Prostate gland (tissue), 2 donors: ENCODE results near the gene GPR32. TPM values are rescaled to one million over a fixed set of nuclear protein-coding genes. Genes with fewer than 3 reads are reported as not detected.

Experiments
- DNase-seq: peaks from one replicate; pipeline ENCODE4 v3.0.0-alpha.2; 2019; ENCODE audit warnings: low spot score
- H3K27ac ChIP-seq, 2 donors: fragments of 200-600 bp; sonication (generic); 2 replicates each; pipeline ENCODE4 v1.5.1; 2017 to 2019
- H3K27me3 ChIP-seq: fragments of 200-600 bp; sonication (generic); replicated peaks from 2 replicates; pipeline ENCODE4 v1.5.1; 2019; ENCODE audit not compliant: insufficient read depth
- H3K36me3 ChIP-seq, 2 donors: fragments of 200-600 bp; sonication (generic); 1 replicate in 1 of 2; 2 replicates in 1 of 2; pipeline versions ENCODE4 v1.5.1 to v1.8.1; 2017 to 2019
- H3K4me1 ChIP-seq: fragments of 200-600 bp; sonication (generic); replicated peaks from 2 replicates; pipeline ENCODE4 v1.5.1; 2019
- H3K4me3 ChIP-seq, 2 donors: fragments of 200-600 bp; sonication (generic); 2 replicates each; pipeline ENCODE4 v1.5.1; 2017 to 2019
- H3K9me3 ChIP-seq: fragments of 200-600 bp; sonication (generic); 2 replicates; pipeline ENCODE4 v1.5.1; 2017
- POLR2A ChIP-seq: fragments of 450-650 bp; IDR thresholded peaks from one replicate; pipeline ENCODE4 v1.6.1; 2016; ENCODE audit warnings: antibody characterized with exemption, mild to moderate bottlenecking
- POLR2AphosphoS5 ChIP-seq: sonication (generic); formaldehyde crosslinking; IDR thresholded peaks from one replicate; pipeline ENCODE4 v1.6.1; 2017; ENCODE audit warnings: antibody characterized with exemption
- WGBS: methylation state at CpG from one replicate; pipeline ENCODE4 v1.1.5; 2018; 5-methylcytosine and 5-hydroxymethylcytosine counted together
- intact Hi-C: fragments of 100-400 bp; cut with DNase I; formaldehyde crosslinking; loops from one replicate; pipeline ENCODE4 v1.14.2; 2022
- total RNA-seq, 2 donors: library from RNA; depleted of rRNA; stranded (reverse); fragments of >200 nt; gene quantifications; one replicate each; pipeline ENCODE4 v1.1.0, GENCODE V29; 2016
- TF ChIP-seq, protein P1 (sequence below), 4 experiments: fragments of 200-600 bp in 2 of 4; fragments of 450-650 bp in 2 of 4; sonication (generic) in 2 of 4; IDR thresholded peaks; 1 replicate in 3 of 4; 2 replicates in 1 of 4; pipeline ENCODE4 v1.5.1; 2016 to 2019; ENCODE audit warnings: antibody characterized with exemption in 4 of 4, mild to moderate bottlenecking in 2 of 4, moderate library complexity in 2 of 4

Gene GPR32
- total RNA-seq, 2 donors from 2014 or later = not detected

DNA sequence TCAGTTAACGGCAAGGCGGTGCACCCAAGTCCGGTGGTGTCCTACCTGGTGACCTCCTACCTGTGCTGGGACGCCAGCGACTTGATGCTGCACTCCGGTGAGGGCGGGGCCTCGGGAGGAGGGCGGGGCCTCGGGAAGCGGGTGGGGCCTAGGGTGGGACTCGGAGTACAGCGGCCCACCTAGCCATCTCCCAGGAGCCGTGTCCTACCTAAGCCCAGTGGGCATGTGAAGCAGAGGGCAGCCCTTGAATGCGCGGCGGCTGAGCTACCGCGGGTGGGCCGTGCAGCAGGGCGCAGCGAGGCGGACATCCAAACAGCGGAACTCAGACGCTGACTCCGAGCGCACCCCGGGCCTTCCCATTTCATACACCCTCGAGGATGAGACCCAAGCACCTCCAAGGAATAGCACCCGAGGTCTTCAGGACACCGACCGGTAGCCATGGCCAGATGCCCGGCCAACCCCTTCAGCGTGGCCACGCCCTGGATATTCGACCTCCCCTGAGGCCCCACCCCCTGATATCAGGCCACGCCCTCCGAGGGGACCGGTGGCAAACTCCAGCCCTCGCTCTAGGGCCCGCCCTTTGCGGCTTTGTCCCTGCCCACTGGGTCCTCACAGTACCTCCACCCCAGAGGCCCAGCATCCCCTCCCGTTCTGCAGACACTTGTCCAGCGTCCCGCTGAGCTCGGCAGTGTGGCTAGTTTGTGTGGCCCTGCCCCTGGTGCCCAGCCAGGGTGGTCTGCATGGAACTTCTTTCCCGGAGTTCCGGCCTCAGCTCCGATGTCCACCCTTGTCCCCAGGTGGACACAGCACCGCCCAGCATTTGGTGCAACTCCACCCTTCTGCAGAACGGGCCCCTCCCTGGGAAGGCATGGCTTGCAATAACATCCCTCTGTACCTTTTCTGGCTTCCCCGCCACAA, 47.9 kb downstream of the GPR32 start:
- intact Hi-C loops = no loop called here
- TF ChIP-seq POLR2AphosphoS5 = no peak
- TF ChIP-seq, protein P1, sequence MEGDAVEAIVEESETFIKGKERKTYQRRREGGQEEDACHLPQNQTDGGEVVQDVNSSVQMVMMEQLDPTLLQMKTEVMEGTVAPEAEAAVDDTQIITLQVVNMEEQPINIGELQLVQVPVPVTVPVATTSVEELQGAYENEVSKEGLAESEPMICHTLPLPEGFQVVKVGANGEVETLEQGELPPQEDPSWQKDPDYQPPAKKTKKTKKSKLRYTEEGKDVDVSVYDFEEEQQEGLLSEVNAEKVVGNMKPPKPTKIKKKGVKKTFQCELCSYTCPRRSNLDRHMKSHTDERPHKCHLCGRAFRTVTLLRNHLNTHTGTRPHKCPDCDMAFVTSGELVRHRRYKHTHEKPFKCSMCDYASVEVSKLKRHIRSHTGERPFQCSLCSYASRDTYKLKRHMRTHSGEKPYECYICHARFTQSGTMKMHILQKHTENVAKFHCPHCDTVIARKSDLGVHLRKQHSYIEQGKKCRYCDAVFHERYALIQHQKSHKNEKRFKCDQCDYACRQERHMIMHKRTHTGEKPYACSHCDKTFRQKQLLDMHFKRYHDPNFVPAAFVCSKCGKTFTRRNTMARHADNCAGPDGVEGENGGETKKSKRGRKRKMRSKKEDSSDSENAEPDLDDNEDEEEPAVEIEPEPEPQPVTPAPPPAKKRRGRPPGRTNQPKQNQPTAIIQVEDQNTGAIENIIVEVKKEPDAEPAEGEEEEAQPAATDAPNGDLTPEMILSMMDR (IDR thresholded peaks at IDR 0.05) = no peak
- no peak for TF ChIP-seq POLR2A
- Histone ChIP-seq H3K36me3 (no peaks in the 10 kb centered on the region), H3K4me3 (peak overlapping the region; percentile 22 to 34), H3K4me1 (no peaks in the 10 kb centered on the region), H3K27me3 (no peaks in the 10 kb centered on the region), H3K27ac (no peak overlapping the region), H3K9me3 (no peaks in the 10 kb centered on the region)
- DNase-seq = peak; percentile 59
- WGBS = 8% methylated on average over 42 of the region's 52 CpGs

DNA sequence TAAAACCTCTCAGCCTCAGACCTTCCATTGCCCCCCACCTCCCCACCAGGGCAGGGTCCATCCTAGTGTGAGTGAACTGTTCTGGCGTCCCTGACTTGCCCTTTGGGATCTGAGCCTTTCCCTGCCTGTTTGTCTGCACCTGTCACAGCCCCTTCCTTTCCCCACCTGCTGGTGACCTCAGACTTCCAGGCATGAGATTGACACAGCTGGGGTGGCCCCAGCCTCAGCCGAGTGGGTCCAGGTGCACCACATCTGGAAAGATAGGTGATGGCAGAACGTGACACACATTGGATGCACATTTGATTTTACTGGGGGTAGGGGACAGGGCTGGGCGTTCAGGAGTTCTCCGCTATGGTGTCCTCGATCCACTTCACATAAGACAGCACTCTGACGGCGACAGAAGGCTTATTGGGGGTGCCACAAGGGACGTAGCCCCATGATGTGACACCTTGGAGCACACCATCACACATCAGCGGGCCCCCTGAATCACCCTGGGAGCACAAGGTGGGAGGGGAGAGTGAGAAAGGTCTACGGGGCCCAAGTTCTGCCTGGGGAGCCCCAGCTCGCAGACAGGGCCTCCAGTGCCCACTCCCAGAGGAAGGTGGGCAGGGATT, 48.7 kb downstream of the GPR32 start:
- H3K4me1 ChIP-seq = no peaks in the 10 kb centered on the region
- no peak overlapping the region for H3K4me3 ChIP-seq
- H3K36me3 ChIP-seq = no peaks in the 10 kb centered on the region
- TF ChIP-seq POLR2A (no peak), POLR2AphosphoS5 (no peak)
- TF ChIP-seq, protein P1 (IDR thresholded peaks at IDR 0.05) = no peak
- H3K27ac ChIP-seq = no peak overlapping the region
- H3K27me3 ChIP-seq = no peaks in the 10 kb centered on the region
- DNase-seq = no peak
- intact Hi-C loops = no loop called here
- WGBS = 66% methylated on average over 12 of the region's 12 CpGs
- no peaks in the 10 kb centered on the region for H3K9me3 ChIP-seq

DNA sequence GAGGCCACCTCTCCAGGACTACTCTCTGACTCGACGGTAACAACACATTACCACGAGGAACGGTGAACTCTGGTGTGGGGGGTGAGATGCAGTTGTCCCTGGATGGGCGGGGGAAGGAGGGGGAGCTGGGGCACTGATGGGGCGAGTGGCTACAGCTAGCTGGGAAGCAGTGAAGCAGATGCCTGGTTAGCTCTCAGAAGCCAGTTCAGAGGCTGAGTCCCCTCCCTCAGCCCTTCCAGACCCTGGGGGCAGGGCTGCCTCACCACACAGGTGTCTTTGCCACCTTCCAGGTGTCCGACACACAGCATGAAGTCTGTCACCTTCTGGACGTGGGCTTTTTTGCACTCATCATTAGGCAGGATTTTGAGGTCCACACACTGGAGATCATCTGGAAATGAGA, 49.4 kb downstream of the GPR32 start:
- no peaks in the 10 kb centered on the region for H3K9me3 ChIP-seq
- H3K36me3 ChIP-seq = no peaks in the 10 kb centered on the region
- WGBS = 29% methylated on average over 8 of the region's 8 CpGs
- TF ChIP-seq, protein P1 (IDR thresholded peaks at IDR 0.05) = no peak
- no peak for TF ChIP-seq POLR2AphosphoS5
- TF ChIP-seq POLR2A = no peak
- intact Hi-C loops = no loop called here
- DNase-seq = no peak
- H3K27me3 ChIP-seq = no peaks in the 10 kb centered on the region
- H3K4me3 ChIP-seq = no peak overlapping the region
- no peak overlapping the region for H3K27ac ChIP-seq
- H3K4me1 ChIP-seq = no peaks in the 10 kb centered on the region

DNA sequence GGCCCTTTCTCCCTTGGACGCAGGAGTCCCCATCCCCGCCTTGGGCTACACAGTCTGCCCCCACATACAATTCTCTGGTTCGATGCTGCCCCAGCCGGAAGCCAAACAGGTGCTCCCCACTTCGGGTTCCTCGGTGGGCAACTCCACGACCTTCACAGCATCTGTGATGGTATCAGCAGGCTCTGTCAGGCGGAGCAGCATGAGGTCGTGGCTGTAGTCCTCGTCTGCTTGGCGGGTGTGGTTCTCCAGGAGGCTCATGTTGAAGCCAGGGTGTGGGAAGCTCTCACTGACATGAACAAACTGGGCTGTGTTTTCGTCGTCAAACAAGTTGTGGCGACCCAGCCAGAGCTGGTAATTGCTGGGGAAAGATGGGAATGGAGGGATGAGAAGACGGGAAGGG, 49.8 kb downstream of the GPR32 start:
- Histone ChIP-seq H3K27me3 (no peaks in the 10 kb centered on the region), H3K27ac (peak overlapping the region in 1 of 2 donors; percentile 11), H3K4me1 (no peaks in the 10 kb centered on the region), H3K4me3 (no peak overlapping the region), H3K9me3 (no peaks in the 10 kb centered on the region), H3K36me3 (no peaks in the 10 kb centered on the region)
- 7% methylated on average over 15 of the region's 15 CpGs for WGBS
- TF ChIP-seq POLR2AphosphoS5 = no peak
- TF ChIP-seq, protein P1 (IDR thresholded peaks at IDR 0.05) = no peak
- no peak for TF ChIP-seq POLR2A
- no peak for DNase-seq
- intact Hi-C loops = no loop called here
